Muscle of leg (tissue), 11 donors: ENCODE data around the gene ARHGAP45. TPM values are rescaled to one million over a fixed set of nuclear protein-coding genes. Genes with fewer than 3 reads are reported as not detected.

Source experiments
- DNase-seq: peaks from one replicate; pipeline ENCODE4 v3.0.0; 2013
- H3K27ac ChIP-seq: one replicate; pipeline ENCODE4 v1.5.1; 2013; ENCODE audit warnings: mild to moderate bottlenecking, low read length, control low read depth
- H3K27me3 ChIP-seq: one replicate; pipeline ENCODE4 v1.6.1; 2013; ENCODE audit warnings: low read length; ENCODE audit not compliant: control insufficient read depth, insufficient read depth
- H3K36me3 ChIP-seq: one replicate; pipeline ENCODE4 v1.6.1; 2013; ENCODE audit warnings: low read length; ENCODE audit not compliant: control insufficient read depth, insufficient read depth
- H3K4me1 ChIP-seq: one replicate; pipeline ENCODE4 v1.6.1; 2013; ENCODE audit warnings: low read length; ENCODE audit not compliant: control insufficient read depth, insufficient read depth
- H3K4me3 ChIP-seq: one replicate; pipeline ENCODE4 v1.5.1; 2013; ENCODE audit warnings: low read length, control low read depth
- H3K9me3 ChIP-seq: replicated peaks from 2 replicates; pipeline ENCODE4 v1.6.1; 2013; ENCODE audit warnings: low read depth, low read length; ENCODE audit not compliant: control insufficient read depth
- WGBS: methylation state at CpG from one replicate; pipeline ENCODE4 v1.1.5; 2013; ENCODE audit warnings: missing lambda C conversion rate; ENCODE audit not compliant: insufficient coverage; 5-methylcytosine and 5-hydroxymethylcytosine counted together
- polyA plus RNA-seq, 8 donors: library from polyadenylated mRNA; unstranded; fragments of 120-200 nt; gene quantifications; one replicate each; pipeline versions ENCODE4 v1.2.1 to v1.2.3, GENCODE V29; 2013; ENCODE audit warnings: inconsistent platforms in 1 of 8, low replicate concordance in 1 of 8; ENCODE audit not compliant: insufficient read length in 8 of 8, insufficient read depth in 1 of 8
- total RNA-seq: library from RNA; stranded (reverse); fragments of 120-200 nt; gene quantifications from one replicate; pipeline ENCODE4 v1.2.4, GENCODE V29; 2013

The ARHGAP45 gene
- total and polyA plus RNA-seq, 9 donors, result 5.0 to 13.1 (median 11.1) TPM

DNA sequence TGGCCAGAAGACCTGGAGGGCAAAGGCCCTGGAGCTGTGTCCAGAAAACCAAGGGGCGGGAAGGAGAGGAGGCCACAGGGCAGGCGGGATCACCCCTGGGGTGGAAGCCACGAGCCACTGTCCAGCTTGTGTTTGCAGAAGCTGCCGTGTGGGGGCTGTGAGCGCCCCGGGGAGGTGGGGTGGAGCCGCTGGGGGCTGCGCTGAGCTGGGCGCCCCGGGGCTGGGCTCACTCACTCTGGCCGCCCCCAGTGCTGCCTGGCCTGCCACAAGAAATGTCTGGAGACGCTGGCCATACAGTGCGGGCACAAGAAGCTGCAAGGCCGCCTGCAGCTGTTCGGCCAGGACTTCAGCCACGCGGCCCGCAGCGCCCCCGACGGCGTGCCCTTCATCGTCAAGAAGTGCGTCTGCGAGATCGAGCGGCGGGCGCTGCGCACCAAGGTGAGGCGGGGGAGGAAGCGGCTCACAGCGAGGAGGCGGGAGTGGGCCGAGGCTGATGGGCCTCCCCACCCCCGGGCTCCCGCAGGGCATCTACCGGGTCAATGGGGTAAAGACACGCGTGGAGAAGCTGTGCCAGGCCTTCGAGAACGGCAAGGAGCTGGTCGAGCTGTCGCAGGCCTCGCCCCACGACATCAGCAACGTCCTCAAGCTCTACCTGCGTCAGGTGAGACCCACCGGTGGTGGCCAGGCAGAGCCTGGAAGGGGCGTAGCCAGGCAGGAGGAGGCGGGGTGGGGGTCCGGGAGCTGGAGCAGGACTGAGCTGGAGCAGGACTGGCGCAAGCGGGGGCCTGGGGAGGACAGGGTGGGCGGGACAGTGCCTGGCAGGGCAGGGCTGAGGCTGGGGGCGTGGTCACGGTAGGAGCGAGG is 14.6 kb downstream of the ARHGAP45 start:
- Histone ChIP-seq H3K4me3 (no peak overlapping the region), H3K4me1 (peaks cover 39% of the 10 kb centered on the region), H3K36me3 (peaks cover 9% of the 10 kb centered on the region), H3K27ac (peak overlapping the region; percentile 35), H3K27me3 (no peaks in the 10 kb centered on the region), H3K9me3 (no peaks in the 10 kb centered on the region)
- WGBS, result 60% methylated on average over 58 of the region's 58 CpGs
- DNase-seq, result no peak

DNA sequence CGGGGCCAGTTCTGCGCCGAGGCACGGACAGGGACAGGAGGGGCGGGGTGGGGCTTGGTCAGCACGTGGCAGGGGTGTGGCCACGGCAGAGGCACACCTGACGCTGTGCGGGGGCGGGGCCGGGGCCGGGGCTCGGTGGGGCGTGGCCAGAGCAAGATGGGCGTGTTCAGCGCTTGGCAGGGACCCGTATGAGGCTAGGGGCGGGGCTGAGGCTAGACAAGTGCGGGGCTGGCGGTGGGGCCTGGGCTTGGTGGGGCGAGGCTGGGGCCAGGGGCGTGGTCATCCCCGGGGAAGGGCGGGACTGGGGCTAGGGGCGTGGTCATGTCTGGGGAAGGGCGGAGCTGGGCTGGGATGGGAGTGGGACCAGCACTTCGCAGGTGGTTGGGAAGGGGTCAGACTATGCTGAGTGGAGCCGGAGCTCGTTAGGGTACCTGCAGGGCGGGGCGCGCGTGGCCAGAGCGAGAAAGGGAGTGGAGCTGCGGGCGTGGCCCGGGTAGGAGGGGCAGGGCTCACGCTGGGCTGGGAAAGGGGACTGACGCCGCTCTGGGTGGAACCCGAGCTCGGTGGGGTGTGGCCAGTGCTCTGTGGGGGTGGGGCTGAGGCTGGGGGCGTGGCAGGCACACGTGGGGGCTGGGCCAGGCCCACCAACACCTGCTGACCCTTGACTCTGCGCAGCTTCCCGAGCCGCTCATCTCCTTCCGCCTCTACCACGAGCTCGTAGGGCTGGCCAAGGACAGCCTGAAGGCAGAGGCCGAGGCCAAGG is 15.4 kb downstream of the ARHGAP45 start:
- no peaks in the 10 kb centered on the region for H3K9me3 ChIP-seq
- DNase-seq, result no peak
- H3K36me3 ChIP-seq, result peaks cover 10% of the 10 kb centered on the region
- H3K27me3 ChIP-seq, result no peaks in the 10 kb centered on the region
- peak overlapping the region; percentile 2 for H3K4me3 ChIP-seq
- H3K27ac ChIP-seq, result no peak overlapping the region
- WGBS, result 16% methylated on average over 50 of the region's 51 CpGs
- H3K4me1 ChIP-seq, result peaks cover 47% of the 10 kb centered on the region

DNA sequence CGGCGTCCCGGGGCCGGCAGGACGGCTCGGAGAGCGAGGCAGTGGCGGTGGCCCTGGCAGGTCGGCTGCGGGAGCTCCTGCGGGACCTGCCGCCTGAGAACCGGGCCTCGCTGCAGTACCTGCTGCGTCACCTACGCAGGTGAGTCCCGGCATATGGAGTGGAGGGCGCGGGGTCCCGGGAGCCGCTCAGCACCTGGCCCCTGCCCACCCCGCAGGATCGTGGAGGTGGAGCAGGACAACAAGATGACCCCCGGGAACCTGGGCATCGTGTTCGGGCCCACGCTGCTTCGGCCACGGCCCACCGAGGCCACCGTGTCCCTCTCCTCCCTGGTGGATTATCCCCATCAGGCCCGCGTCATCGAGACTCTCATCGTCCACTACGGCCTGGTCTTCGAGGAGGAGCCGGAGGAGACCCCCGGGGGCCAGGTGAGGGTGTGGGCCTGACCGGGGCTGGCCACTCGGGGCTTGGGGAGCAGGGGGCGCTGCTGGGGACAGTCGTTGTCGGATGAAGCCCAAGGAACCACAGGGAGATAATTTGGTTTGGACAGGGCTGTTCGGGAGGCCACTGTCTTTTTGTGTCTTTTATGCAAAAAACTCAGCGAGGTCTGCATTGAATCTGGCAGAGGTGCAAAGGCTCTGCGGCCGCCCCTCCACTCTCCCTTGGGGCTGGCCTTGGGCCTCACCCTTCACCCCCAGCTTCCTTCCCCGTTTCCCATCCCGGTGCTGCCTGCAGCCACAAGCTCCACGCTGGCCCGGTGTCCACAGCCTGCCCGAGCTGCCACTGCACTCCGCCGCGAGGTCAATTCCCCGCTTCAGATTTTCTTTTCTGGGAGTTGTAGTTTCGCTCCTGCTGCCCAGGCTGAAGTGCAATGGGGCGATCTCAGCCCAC is 16.2 kb downstream of the ARHGAP45 start:
- H3K27ac ChIP-seq, result no peak overlapping the region
- H3K4me1 ChIP-seq, result peaks cover 55% of the 10 kb centered on the region
- peaks cover 16% of the 10 kb centered on the region for H3K36me3 ChIP-seq
- 82% methylated on average over 49 of the region's 59 CpGs for WGBS
- H3K4me3 ChIP-seq, result no peak overlapping the region
- H3K27me3 ChIP-seq, result no peaks in the 10 kb centered on the region
- no peak for DNase-seq
- H3K9me3 ChIP-seq, result no peaks in the 10 kb centered on the region

DNA sequence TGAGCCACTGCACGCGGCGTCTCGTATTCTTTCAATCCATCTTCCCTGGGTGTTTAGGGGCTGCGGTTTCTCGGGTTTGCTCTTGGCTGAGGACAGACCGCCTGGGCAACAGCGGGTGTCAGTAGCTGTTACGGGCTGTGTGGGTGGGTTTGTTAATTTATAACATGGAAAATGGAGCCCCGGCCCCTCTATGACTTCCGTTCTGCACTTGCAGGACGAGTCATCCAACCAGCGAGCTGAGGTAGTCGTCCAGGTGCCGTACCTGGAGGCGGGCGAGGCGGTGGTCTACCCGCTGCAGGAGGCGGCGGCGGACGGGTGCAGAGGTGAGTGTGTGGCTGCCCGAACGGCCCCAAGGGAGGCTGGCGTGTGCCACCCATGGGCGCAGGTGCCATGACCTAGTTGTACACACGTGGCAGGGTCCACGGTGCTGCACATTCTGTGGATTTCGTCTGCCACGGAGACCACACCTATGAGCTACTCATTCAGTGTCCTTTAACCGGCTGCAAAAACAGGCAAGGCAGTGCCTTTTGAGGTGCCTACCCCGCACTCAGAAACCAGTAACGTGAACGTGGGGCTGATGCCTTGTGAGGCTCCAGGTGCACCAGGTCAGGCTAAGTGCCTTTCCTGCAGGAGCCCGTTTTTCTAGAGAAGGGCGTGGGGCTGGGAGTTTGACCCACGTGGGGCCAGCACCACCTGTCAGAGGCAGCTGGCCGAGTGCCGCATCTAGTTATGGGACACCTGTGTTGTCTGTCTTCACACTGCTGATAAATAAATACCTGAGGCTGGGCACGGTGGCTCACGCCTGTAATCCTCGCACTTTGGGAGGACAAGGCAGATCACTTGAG is 17.3 kb downstream of the ARHGAP45 start:
- H3K36me3 ChIP-seq, result peaks cover 26% of the 10 kb centered on the region

DNA sequence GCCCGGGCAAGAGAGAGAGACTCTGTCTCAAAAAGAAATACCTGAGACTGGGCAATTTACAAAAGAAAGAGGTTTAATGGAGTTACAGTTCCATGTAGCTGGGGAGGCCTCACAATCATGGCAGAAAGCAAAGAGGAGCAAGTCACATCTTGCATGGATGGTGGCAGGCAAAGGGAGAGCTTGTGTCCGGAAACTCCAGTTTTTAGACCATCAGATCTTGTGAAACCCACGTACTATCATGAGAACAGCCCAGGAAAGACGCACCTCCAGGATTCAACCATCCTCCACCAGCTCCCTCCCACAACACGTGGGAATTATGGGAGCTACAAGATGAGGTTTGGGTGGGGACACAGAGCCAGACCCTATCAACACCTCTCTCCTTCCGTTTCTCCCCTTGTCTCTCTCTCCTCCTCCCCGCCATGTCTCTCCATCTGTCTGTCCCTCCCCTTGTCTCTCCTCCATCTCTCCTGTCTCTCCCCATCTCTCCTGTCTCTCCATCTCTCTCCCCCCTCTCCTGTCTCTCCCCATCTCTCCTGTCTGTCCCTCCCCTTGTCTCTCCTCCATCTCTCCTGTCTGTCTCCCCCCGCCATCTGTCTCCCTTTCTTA is 18.2 kb downstream of the ARHGAP45 start:
- WGBS, result 61% methylated on average over 4 of the region's 8 CpGs
- H3K4me3 ChIP-seq, result no peak overlapping the region
- H3K36me3 ChIP-seq, result peaks cover 32% of the 10 kb centered on the region
- no peak overlapping the region for H3K27ac ChIP-seq
- H3K9me3 ChIP-seq, result no peaks in the 10 kb centered on the region
- H3K4me1 ChIP-seq, result peaks cover 62% of the 10 kb centered on the region
- no peaks in the 10 kb centered on the region for H3K27me3 ChIP-seq
- no peak for DNase-seq

More for the DNA sequence above, 17.3 kb downstream of the ARHGAP45 start:
- Histone ChIP-seq H3K9me3 (no peaks in the 10 kb centered on the region), H3K4me3 (no peak overlapping the region), H3K4me1 (peaks cover 62% of the 10 kb centered on the region), H3K27me3 (no peaks in the 10 kb centered on the region), H3K27ac (no peak overlapping the region)
- 84% methylated on average over 33 of the region's 43 CpGs for WGBS
- no peak for DNase-seq

DNA sequence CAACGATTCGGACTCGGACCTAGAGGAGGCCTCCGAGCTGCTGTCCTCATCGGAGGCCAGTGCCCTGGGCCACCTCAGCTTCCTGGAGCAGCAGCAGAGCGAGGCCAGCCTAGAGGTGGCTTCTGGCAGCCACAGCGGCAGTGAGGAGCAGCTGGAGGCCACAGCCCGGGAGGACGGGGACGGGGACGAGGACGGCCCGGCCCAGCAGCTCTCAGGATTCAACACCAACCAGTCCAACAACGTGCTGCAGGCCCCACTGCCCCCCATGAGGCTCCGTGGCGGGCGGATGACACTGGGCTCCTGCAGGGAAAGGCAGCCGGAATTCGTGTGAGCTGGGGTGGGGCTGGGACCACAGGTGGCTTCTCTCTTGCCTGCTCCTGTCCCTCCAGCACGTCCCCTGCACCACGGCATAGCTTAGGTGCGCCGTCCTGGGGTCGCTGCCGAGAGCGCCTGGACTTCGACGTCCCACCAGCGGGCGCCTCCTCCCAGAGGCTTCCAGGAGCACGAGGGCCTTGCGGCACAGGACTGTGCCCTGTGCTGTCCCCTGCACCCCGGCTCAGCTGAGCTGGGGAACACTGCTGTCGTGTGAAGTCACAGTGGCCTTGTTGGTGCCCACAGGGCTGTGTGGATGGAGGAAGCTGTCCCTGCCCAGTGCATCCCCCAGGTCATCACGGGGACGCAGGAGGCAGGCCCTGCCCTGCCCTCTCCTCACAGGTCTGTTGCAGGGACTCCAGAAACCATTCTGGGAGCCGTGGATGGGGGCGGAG is 18.9 kb downstream of the ARHGAP45 start:
- no peaks in the 10 kb centered on the region for H3K9me3 ChIP-seq
- H3K27me3 ChIP-seq, result no peaks in the 10 kb centered on the region
- peaks cover 62% of the 10 kb centered on the region for H3K4me1 ChIP-seq
- peaks cover 35% of the 10 kb centered on the region for H3K36me3 ChIP-seq
- DNase-seq, result no peak
- WGBS, result 64% methylated on average over 33 of the region's 38 CpGs
- peak overlapping the region; percentile 65 for H3K27ac ChIP-seq
- no peak overlapping the region for H3K4me3 ChIP-seq

DNA sequence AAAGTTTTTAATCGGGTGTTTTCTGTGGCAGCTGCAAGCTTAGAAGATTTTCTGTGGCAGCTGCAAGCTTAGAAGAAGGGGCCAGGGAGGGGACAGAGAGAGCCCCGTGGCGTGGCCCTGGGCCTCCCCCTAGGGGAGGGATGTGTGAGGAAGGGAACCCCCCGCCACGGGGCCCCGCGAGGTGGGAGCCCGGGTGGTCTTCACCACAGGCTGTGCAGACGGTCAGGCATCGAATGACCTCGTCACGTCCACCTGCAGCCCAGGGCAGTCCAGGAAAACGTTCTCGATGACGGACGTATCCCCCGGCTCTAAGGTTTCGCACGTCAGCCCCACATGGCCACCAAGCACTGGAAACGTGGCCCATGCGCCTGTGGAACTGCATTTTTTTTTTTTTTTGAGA is 19.6 kb downstream of the ARHGAP45 start:
- Histone ChIP-seq H3K27ac (peak overlapping the region; percentile 65), H3K4me1 (peaks cover 58% of the 10 kb centered on the region), H3K36me3 (peaks cover 43% of the 10 kb centered on the region), H3K27me3 (no peaks in the 10 kb centered on the region), H3K4me3 (no peak overlapping the region), H3K9me3 (no peaks in the 10 kb centered on the region)
- 53% methylated on average over 19 of the region's 21 CpGs for whole genome bisulfite sequencing
- no peak for DNase-seq

DNA sequence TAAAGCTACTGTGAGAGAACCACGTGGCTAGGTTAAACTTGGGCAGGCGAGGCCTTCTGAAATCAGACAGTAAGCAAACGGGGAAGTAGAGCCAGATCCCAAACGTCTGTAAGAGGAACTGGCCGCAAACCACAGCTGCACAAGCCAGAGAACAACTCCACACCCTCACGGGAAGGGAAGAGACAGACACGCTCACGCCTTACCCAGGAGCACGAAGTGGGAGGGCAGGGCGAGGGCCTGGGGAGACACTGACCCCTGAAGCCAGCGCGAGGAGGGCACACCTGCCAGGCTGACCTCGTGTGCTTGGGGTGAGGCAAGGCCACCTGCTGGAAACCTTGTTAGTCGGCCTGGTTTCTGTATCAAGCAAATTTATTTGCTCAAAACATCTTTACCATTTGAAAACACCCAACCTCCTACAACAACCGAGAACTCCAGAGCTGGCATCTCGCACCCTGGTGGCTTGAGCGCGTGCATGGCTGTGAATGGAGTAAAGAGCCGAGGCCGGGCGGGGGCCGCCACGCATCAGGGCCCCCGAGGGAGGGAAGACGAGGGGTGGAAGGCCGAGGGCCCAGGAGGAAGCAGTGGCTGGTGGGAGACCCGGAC is 20.9 kb downstream of the ARHGAP45 start:
- no peak overlapping the region for H3K4me3 ChIP-seq
- peak; percentile 90 for DNase-seq
- peaks cover 50% of the 10 kb centered on the region for H3K36me3 ChIP-seq
- no peaks in the 10 kb centered on the region for H3K27me3 ChIP-seq
- WGBS, result 45% methylated on average over 13 of the region's 27 CpGs
- H3K27ac ChIP-seq, result peak overlapping the region; percentile 69
- H3K4me1 ChIP-seq, result peaks cover 46% of the 10 kb centered on the region
- H3K9me3 ChIP-seq, result no peaks in the 10 kb centered on the region
